B cell (primary cell): Measurements from ENCODE around the gene GADD45G. TPM values are rescaled to one million over a fixed set of nuclear protein-coding genes. Genes with fewer than 3 reads are reported as not detected.

ENCODE experiments used
- ATAC-seq: fragments of 200-7000 bp; cut with Tn5 transposase; one replicate; pipeline ENCODE4 v1.10.0; 2021; ENCODE audit warnings: low read depth, mild to moderate bottlenecking, moderate number of reproducible peaks, moderate library complexity
- CTCF ChIA-PET: fragments of 350-600 bp; sonication (Branson Sonifier 250); formaldehyde crosslinking; loops from one replicate; lab custom pipeline; 2021; ENCODE audit warnings: antibody characterized with exemption, inconsistent platforms; lab: Charles Lee
- POLR2A ChIA-PET: fragments of 350-600 bp; sonication (Branson Sonifier 250); formaldehyde crosslinking; loops from one replicate; lab custom pipeline; 2021; ENCODE audit warnings: antibody characterized with exemption; lab: Charles Lee
- DNase-seq: peaks from one replicate; pipeline ENCODE4 v3.0.0; 2013
- H2AFZ ChIP-seq: 2 replicates; pipeline ENCODE4 v1.6.1; 2012; ENCODE audit warnings: mild to moderate bottlenecking, low read depth, low read length; ENCODE audit not compliant: insufficient read depth, poor library complexity, severe bottlenecking
- H3K27ac ChIP-seq, 2 donors: 1 replicate in 1 of 2; 2 replicates in 1 of 2; pipeline ENCODE4 v1.5.1; 2012 to 2013; ENCODE audit warnings: low read length in 2 of 2, mild to moderate bottlenecking in 2 of 2, moderate library complexity in 1 of 2
- H3K27me3 ChIP-seq, 4 experiments: fragments of 200-600 bp in 1 of 4; sonication (generic) in 1 of 4; replicated peaks in 1 of 4; 1 replicate in 2 of 4; 2 replicates in 2 of 4; pipeline versions ENCODE4 v1.6.1 to v1.7.0; 2013 to 2016; ENCODE audit warnings: low read length in 3 of 4, mild to moderate bottlenecking in 2 of 4, mixed read lengths in 1 of 4, moderate library complexity in 1 of 4; ENCODE audit not compliant: insufficient read depth in 4 of 4, control insufficient read depth in 3 of 4; ENCODE audit errors: control extremely low read depth in 1 of 4
- H3K36me3 ChIP-seq, 2 experiments: replicated peaks in 1 of 2; 1 replicate in 1 of 2; 2 replicates in 1 of 2; pipeline versions ENCODE4 v1.6.1 to v1.7.1; 2013; ENCODE audit warnings: low read length in 1 of 2; ENCODE audit not compliant: insufficient read depth in 2 of 2, control insufficient read depth in 1 of 2; ENCODE audit errors: control extremely low read depth in 1 of 2, extremely low read depth in 1 of 2
- H3K4me1 ChIP-seq, 2 donors: fragments of 200-600 bp in 1 of 2; sonication (generic) in 1 of 2; 1 replicate in 1 of 2; 2 replicates in 1 of 2; pipeline versions ENCODE4 v1.5.1 to v1.6.1; 2013 to 2017; ENCODE audit warnings: low read length in 2 of 2; ENCODE audit not compliant: control insufficient read depth in 2 of 2, insufficient read depth in 2 of 2
- H3K4me2 ChIP-seq: replicated peaks from 2 replicates; pipeline ENCODE3; 2012; ENCODE audit warnings: mild to moderate bottlenecking, low read depth, low read length; ENCODE audit not compliant: poor library complexity, severe bottlenecking
- H3K4me3 ChIP-seq, 5 experiments: fragments of 200-600 bp in 1 of 5; sonication (generic) in 1 of 5; 1 replicate in 3 of 5; 2 replicates in 2 of 5; pipeline versions ENCODE4 v1.5.1 to v1.7.0; 2011 to 2016; ENCODE audit warnings: low read length in 4 of 5, mild to moderate bottlenecking in 4 of 5, low read depth in 2 of 5, control low read depth in 1 of 5, moderate library complexity in 1 of 5; ENCODE audit not compliant: insufficient read depth in 1 of 5; ENCODE audit errors: control extremely low read depth in 1 of 5, extremely low read depth in 1 of 5
- H3K79me2 ChIP-seq: fragments of 200-600 bp; sonication (generic); one replicate; pipeline ENCODE4 v1.6.0; 2016; ENCODE audit warnings: low read length; ENCODE audit not compliant: control insufficient read depth, insufficient read depth
- H3K9ac ChIP-seq: fragments of 200-600 bp; sonication (generic); 2 replicates; pipeline ENCODE4 v1.6.1; 2017; ENCODE audit warnings: mild to moderate bottlenecking, low read length, moderate library complexity
- H3K9me3 ChIP-seq, 3 donors: one replicate each; pipeline versions ENCODE4 v1.6.1 to v1.7.1; 2013; ENCODE audit warnings: low read length in 2 of 3; ENCODE audit not compliant: control insufficient read depth in 2 of 3, insufficient read depth in 1 of 3; ENCODE audit errors: control extremely low read depth in 1 of 3
- H4K20me1 ChIP-seq: 2 replicates; pipeline ENCODE4 v1.6.0; 2012; ENCODE audit warnings: mild to moderate bottlenecking, low read length; ENCODE audit not compliant: insufficient read depth, control insufficient read depth, poor library complexity, severe bottlenecking
- H3K27ac Mint-ChIP-seq: one replicate; pipeline ENCODE4 v1.8.0; 2021; ENCODE audit warnings: mixed read lengths
- H3K27me3 Mint-ChIP-seq: one replicate; pipeline ENCODE4 v1.8.0; 2021; ENCODE audit warnings: mixed read lengths
- H3K4me1 Mint-ChIP-seq: one replicate; pipeline ENCODE4 v1.8.0; 2021; ENCODE audit warnings: mixed read lengths
- H3K4me3 Mint-ChIP-seq: one replicate; pipeline ENCODE4 v1.8.0; 2021; ENCODE audit warnings: mixed read lengths
- H3K9me3 Mint-ChIP-seq: one replicate; pipeline ENCODE4 v1.8.0; 2022; ENCODE audit warnings: mixed read lengths; ENCODE audit not compliant: insufficient read depth
- CTCF ChIP-seq: fragments of 200-600 bp; IDR thresholded peaks from one replicate; pipeline ENCODE4 v1.8.0; 2022; ENCODE audit warnings: antibody characterized with exemption, mild to moderate bottlenecking
- EZH2 ChIP-seq: IDR thresholded peaks from 2 replicates; pipeline ENCODE4 v1.6.1; 2012; ENCODE audit warnings: borderline replicate concordance, low read depth, mild to moderate bottlenecking, moderate library complexity, low read length; ENCODE audit not compliant: insufficient read depth, poor library complexity, severe bottlenecking
- WGBS: methylation state at CpG from one replicate; pipeline ENCODE4 v1.1.5; 2013; ENCODE audit warnings: missing lambda C conversion rate; ENCODE audit not compliant: insufficient coverage; 5-methylcytosine and 5-hydroxymethylcytosine counted together
- intact Hi-C: fragments of 100-400 bp; cut with micrococcal nuclease; formaldehyde crosslinking; loops from one replicate; pipeline ENCODE4 v1.10.0; 2022
- polyA plus RNA-seq: library from polyadenylated mRNA; depleted of rRNA; stranded (reverse); fragments of >200 nt; gene quantifications from 2 replicates; pipeline ENCODE4 v1.2.3, GENCODE V29; 2012
- total RNA-seq, 2 donors: library from RNA; stranded (reverse); fragments of 120-200 nt in 1 of 2; gene quantifications; 1 replicate in 1 of 2; 2 replicates in 1 of 2; pipeline versions ENCODE4 v1.2.3 to v1.2.4, GENCODE V29; 2013 to 2022

Gene GADD45G
- total and polyA plus RNA-seq, 2 donors (not counting 1 experiment from before 2014, with no cell fraction given) = 4.3 to 5.9 TPM

DNA sequence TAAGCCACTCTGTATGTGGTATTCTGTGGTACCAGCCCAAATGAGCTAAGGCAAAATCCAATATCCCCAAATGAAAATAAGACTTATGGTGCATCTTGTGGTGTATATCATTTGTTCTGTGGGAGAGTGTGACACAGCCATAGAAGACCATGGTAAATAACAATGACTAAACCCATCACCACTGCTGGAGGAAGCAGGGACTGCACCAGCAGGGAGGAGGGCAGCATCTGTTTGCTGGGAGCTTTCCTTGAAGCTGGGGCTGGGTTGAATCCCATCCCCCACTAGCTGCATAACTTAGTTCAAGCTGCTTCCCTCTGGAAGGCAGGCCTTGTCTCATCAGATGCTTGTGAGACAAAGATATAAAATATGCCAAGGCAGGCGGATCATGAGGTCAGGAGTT is 14.2 kb downstream of the GADD45G start:
- no peak for DNase-seq
- CTCF ChIA-PET = interaction anchor here (0.8 kb wide), 1 partner anchor 16 kb away, joined by 3 read pairs; no protein-coding TSS in a partner anchor

More for the DNA sequence above, 14.2 kb downstream of the GADD45G start:
- Histone ChIP-seq H3K4me2 (no peak overlapping the region), H3K79me2 (no peaks in the 10 kb centered on the region), H3K36me3 (no peaks in the 10 kb centered on the region), H3K27ac (no peak overlapping the region), H3K27me3 (peaks cover 0 to 1% (median 0%) of the 10 kb centered on the region in 4 experiments), H2AFZ (no peak overlapping the region), H3K4me1 (no peaks in the 10 kb centered on the region), H3K9me3 (peaks cover 0 to 12% (median 0%) of the 10 kb centered on the region in 3 donors), H3K9ac (no peak overlapping the region), H3K4me3 (no peak overlapping the region), H4K20me1 (no peaks in the 10 kb centered on the region)
- no CpG with 5 or more reads among the region's 1 CpG for WGBS
- Mint-ChIP-seq H3K4me1 (no peaks in the 10 kb centered on the region), H3K9me3 (no peaks in the 10 kb centered on the region), H3K27me3 (no peaks in the 10 kb centered on the region), H3K4me3 (no peak overlapping the region), H3K27ac (no peak overlapping the region)
- intact Hi-C loops = no loop called here
- POLR2A ChIA-PET = no interaction called here
- no peak for ATAC-seq
- no peak for TF ChIP-seq EZH2
- TF ChIP-seq CTCF = no peak
